Dermis microvascular lymphatic vessel endothelial cell (primary cell): ENCODE data around the gene ANO9. TPM values are rescaled to one million over a fixed set of nuclear protein-coding genes. Genes with fewer than 3 reads are reported as not detected.
A peak's percentile ranks its signal among the peaks of the same experiment; 100 is the strongest.

ENCODE experiments used
- DNase-seq, 2 donors: peaks; one replicate each; pipeline versions ENCODE4 v3.0.0 to v3.0.0-alpha.2; 2010; ENCODE audit warnings: low read depth in 2 of 2
- total RNA-seq: library from RNA; depleted of rRNA; stranded (reverse); fragments of >200 nt; gene quantifications from 2 replicates; pipeline ENCODE4 v1.2.1, GENCODE V29; 2014

Gene ANO9, protein sequence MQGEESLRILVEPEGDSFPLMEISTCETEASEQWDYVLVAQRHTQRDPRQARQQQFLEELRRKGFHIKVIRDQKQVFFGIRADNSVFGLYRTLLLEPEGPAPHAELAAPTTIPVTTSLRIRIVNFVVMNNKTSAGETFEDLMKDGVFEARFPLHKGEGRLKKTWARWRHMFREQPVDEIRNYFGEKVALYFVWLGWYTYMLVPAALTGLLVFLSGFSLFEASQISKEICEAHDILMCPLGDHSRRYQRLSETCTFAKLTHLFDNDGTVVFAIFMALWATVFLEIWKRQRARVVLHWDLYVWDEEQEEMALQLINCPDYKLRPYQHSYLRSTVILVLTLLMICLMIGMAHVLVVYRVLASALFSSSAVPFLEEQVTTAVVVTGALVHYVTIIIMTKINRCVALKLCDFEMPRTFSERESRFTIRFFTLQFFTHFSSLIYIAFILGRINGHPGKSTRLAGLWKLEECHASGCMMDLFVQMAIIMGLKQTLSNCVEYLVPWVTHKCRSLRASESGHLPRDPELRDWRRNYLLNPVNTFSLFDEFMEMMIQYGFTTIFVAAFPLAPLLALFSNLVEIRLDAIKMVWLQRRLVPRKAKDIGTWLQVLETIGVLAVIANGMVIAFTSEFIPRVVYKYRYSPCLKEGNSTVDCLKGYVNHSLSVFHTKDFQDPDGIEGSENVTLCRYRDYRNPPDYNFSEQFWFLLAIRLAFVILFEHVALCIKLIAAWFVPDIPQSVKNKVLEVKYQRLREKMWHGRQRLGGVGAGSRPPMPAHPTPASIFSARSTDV
- 1.4 and 2.7 TPM in 2 replicates for total RNA-seq

DNA sequence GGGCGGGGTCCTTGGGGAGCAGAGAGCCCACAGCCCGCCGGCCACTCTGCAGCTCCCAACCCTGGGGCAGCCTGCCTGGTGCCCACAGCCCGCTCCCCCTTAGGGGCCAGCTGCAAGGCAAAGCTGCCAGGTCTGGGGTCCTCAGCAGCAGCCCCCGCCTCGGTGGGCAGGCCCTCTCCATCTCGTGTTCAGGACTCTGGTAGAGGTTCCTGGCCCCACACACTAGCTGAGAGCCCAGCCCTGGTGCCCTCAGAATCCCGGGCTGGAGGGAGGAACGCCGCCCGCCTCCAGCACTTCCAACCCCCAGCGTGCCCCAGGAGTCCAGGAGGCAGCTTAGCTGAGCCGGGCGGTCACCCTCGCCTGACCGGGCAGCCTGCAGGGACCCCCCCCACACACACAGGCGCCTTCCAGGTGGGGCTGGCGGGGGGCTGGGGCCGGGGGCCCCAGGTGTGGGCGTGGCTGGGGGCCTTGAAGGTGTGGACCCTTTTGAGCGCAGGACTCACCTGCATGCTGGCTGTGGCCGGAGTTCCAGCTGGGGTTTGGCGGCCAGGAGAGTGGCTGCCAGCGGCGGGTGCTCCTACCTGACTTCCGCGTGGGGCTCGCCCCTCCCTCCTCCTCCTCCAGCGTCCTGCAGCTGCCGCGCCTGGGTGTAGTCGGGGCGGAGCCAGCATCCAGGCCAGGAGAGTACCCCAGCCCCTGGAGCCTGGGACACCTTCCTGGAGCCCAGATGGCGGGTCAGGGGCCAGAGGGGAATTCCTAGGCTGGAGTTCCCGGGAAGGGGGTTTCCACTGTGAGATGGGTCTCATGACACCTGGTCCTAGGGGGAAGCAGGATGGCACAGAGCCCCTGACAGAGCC is at the start of gene ANO9:
ANO9 (minus strand) TSS at position 594 of the 857 bp plus-strand sequence; CDS start at position 509, 85 bp downstream.
- peak in 1 of 2 donors; percentile 37 for DNase-seq

GRCh38 chr11:491358-491757 is 49.5 kb upstream of the ANO9 start:
- DNase-seq, result no peak

DNA sequence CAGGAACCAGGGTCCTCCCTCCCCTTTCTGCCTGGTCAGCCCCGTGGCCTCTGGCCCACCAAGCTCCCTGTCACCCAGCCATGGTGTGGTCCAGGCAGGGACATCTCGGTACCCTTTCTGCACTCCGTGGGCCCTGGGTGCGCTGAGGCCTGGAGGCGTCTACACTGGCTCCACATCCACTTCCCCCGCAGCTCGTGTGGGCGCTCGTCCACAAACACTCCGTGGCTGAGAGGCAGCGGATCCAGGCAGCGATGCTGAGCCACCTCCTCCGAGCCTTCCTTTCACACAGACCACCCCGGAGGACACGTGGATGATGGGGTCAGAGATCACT is 49.1 kb upstream of the ANO9 start:
- DNase-seq, result no peak

GRCh38 chr11:490186-490929 is 48.5 kb upstream of the ANO9 start:
- no peak for DNase-seq

DNA sequence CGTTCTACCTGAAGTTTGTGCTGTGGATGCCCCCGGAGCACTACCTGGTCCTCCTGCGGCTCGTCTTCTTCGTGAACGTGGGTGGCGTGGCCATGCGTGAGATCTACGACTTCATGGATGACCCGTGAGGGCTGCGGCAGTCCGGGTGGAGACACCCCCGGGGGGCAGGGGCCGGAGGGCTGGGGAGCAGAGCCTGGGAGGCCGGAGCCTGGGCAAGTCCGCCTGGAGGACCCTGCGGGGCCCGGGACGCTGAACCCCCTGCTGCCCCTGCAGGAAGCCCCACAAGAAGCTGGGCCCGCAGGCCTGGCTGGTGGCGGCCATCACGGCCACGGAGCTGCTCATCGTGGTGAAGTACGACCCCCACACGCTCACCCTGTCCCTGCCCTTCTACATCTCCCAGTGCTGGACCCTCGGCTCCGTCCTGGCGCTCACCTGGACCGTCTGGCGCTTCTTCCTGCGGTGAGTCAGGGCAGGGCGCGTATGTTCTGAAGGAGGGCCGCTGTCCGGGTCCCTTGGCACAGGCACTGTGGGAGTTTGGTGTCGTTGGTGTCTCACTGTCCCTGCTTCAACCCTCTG is 47.9 kb upstream of the ANO9 start:
- no peak for DNase-seq

- no peak for DNase-seq
These were observed 47.2 kb upstream of the ANO9 start for GRCh38 chr11:488992-489391.

GRCh38 chr11:488579-488978 is 46.8 kb upstream of the ANO9 start:
- DNase-seq, result no peak

- no peak for DNase-seq
These were observed 46.3 kb upstream of the ANO9 start for GRCh38 chr11:488062-488461.

DNA sequence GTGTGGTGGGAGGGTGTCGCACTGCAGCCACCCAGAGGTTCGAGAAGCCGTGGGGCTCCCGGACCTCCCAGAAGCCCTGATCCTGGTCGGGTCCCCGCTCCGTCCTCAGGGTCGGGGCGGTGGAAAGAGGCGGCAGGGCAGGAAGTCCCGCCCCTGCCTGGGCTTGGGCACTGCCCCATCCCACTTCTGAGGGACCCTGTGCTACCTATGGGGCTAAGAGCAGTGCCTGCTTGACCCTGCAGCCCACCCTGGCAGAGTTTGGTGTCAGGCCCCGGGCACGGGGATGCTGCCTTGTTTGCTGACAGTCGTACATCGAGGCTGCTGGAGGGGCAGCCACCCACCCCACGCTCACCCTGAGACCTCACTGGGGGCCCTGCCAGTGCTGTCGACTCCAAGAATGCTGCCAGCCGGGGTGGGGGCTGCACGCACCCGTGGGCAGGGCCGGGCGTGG is 45.8 kb upstream of the ANO9 start:
- no peak for DNase-seq

DNA sequence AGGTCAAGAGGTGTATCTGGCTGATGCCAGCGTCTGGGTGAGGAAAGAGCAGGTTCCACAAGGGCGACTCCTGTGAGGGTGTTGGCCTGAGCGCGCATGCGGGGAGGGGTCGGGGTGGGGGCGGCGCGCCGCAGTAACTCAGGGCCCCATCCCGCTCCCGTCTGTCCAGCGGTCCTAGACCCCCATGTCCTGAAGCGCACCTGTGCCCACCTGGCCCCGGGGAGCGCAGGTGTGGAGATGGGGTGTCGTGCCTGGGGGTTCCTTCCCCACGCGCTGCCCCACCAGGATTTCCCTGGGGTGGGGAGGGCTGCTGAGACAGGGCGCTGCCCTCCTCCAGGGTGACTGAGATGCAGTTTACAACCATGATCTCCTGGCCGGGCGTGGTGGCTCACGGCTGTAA is 44.4 kb upstream of the ANO9 start:
- no peak for DNase-seq

- no peak for DNase-seq
These were observed 42.8 kb upstream of the ANO9 start for GRCh38 chr11:484616-485015.

GRCh38 chr11:479311-479710 is 37.5 kb upstream of the ANO9 start:
- DNase-seq, result no peak

GRCh38 chr11:477052-477715 is 35.4 kb upstream of the ANO9 start:
- DNase-seq, result no peak

DNA sequence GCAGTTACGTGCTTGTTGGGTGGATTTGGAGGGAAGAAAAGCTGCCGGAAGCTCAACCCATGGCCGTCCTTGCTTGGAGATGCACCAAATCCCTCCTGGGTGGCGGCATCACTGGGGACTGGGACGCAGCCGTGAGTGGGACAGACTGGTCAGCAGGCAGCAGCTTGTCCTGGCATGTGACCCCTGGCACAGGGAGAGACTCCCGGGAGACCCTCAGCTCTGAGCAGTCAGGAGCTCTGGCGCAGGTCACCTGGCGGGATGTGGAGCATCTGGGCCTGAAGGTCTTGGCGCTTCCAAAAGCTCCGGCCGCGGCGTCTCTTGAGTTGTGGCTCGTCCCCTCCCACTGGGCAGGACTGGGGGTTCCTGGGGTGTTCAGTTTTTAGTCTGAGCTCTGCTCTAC is 34.6 kb upstream of the ANO9 start:
- DNase-seq, result no peak

- no peak for DNase-seq
These were observed 34.1 kb upstream of the ANO9 start for GRCh38 chr11:475941-476340.

DNA sequence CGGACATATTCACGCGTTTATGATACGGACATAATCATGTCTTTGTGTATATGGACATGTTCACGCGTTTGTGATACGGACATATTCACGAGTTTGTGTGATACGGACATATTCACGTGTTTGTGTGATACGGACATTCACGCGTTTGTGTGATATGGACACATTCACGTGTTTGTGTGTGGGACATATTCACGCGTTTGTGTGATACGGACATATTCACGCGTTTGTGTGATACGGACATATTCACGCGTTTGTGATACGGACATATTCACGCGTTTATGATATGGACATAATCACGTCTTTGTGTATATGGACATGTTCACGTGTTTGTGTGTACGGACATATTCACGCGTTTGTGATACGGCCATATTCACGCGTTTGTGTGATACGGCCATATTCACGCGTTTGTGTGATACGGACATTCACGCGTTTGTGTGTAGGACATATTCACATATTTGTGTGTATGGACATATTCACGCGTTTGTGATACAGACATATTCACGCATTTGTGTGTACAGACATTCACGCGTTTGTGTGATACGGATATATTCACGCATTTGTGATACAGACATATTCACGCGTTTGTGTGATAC is 33.2 kb upstream of the ANO9 start:
- no peak for DNase-seq

- DNase-seq, result no peak
These were observed 32.4 kb upstream of the ANO9 start for GRCh38 chr11:473962-474785.

DNA sequence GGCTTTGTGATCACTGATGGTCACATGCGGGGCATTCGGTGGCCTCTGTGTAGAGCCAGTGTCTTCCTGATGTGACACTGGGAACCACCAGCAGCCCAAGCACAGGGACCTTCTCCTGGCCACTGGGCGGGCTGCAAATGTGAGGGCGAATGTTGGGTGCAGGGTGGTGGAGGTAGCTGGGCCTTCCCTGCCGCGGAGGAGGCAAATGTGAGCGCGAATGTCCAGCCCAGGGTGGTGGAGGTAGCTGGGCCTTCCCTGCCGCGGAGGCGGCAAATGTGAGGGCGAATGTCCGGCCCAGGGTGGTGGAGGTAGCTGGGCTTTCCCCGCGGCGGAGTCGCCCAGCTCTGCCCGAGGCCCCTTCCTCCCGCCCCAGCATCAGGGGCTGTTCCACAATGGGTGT is 31.6 kb upstream of the ANO9 start:
- no peak for DNase-seq

DNA sequence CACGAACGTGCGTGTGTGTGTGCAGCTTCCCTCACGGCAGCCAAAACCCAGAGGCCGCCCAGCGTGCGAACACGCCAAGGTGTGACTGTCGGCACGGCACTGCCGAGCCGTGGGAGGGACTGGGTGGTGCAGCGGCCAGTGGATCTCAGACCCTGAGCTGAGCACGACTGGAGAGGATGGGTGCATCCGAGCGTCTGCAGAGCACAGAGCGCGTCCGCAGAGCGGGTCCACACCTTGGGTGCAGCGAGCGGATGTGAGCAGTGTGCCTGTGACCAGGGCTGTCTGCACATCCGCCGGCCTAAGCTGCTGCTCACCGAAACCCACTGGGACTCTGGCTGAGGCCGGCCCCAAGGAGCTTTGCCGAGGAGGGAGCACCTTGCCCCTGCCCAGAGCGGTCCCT is 31.0 kb upstream of the ANO9 start:
- no peak for DNase-seq
